HG02973 (cell line): ENCODE data around the gene NUMB.

Source experiments
- ATAC-seq: cut with Tn5 transposase; IDR thresholded peaks from one replicate; pipeline ENCODE4 v1.9.1; 2021; ENCODE audit warnings: moderate library complexity; ENCODE audit not compliant: unreplicated experiment

Gene NUMB

DNA sequence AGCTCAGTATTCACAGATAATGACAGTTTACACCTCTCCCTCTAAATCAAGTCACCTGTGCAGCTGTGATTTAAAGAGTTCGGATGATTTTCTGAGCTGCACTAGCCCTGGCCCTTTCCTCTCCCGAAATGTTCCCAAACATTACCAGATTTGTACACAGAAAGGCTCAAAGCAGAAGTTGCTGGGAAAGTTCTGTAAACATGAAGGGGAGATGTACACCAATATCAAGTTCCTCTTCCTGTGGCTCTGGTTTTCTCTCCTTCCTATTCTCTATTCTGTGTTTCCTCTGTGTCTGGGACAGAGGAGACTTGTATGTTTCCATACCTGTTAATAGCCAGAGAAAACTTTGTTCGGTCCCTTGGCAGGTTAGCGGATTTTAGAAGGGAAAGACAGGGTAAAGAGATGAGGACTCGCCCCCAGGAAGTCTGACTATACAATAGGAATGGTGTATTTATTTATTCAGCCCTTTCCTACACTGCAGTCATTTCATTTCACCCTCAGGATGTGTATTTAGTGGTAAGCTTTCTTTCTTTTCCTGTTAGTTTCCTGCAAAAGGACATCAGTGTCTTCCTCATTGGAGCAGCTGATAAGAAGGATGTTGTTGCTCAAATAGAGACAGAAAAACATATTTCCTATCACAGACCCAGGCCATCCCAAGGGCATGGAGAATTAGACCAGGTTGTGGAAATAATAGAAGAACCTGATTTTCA, 7.6 kb upstream of the NUMB start:
- no peak for ATAC-seq

DNA sequence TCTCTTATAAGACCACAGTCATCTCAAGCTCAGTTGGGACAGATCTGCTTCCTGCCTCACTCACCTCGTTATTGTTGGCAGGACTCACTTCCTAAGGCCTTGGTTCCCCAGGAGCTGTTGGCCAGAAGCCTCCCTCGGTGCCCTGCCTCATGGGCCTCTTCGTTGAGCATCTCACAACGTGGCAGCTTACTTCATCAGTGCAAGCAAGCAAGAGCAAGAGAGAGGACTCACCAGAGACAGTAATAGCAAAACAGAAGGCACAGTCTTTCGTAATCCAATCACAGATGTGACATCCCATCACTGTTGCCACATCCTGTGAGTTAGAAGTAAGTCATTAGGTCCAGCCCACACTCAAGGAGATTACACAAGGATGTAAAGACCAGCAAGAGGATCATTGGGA, 5.1 kb upstream of the NUMB start:
- no peak for ATAC-seq

GRCh38 chr14:73462815-73463214, 4.5 kb upstream of the NUMB start:
- ATAC-seq, result no peak

GRCh38 chr14:73462048-73462715, 3.8 kb upstream of the NUMB start:
- ATAC-seq, result no peak

GRCh38 chr14:73461478-73462047, 3.2 kb upstream of the NUMB start:
- no peak for ATAC-seq

GRCh38 chr14:73460691-73461127, 2.4 kb upstream of the NUMB start:
- ATAC-seq, result no peak

GRCh38 chr14:73459959-73460358, 1.6 kb upstream of the NUMB start:
- no peak for ATAC-seq

- ATAC-seq, result no peak
These were observed 493 bp downstream of the NUMB start for GRCh38 chr14:73457924-73458182.

DNA sequence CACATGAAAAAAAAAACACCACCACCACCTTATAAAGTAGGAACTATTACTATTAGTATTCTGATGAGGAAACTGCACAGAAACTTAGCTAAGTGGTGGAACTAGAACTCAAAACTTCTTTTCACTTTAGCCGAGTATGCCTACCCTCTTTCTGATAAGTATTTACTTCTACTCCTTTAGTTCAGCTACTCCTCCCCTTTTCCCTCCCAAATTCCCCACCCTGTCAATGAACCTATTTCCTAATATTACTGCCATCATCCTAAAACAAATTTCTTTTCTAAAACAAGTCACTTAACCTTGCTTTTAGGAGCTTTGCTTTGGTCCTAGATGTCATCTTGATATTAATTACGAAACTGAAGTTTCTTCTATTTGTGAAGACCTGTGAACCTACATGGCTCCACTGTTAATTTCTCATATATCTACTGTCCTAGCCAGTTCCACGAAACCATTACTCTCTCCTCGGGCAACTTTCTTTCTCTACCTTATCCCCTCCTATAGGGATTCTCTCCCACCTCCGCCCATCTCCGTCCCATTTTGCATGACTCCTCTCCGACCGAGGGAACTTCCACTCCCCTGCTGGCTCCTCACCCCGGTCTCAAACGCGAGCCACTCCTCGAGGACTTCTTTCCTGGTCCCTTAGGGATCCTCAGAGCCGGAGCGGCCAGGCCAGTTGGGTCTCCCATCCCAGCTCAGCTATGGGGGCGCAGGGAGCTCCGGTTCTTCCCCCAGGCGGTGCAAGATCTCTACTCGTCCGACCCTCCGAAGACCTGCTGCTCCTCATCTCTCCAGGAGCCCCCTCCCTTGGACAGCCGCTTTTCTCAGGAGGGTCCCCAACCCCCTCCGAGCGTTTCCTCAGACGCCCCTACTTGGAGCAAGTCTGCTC, 1.1 kb downstream of the NUMB start:
- ATAC-seq, result no peak

DNA sequence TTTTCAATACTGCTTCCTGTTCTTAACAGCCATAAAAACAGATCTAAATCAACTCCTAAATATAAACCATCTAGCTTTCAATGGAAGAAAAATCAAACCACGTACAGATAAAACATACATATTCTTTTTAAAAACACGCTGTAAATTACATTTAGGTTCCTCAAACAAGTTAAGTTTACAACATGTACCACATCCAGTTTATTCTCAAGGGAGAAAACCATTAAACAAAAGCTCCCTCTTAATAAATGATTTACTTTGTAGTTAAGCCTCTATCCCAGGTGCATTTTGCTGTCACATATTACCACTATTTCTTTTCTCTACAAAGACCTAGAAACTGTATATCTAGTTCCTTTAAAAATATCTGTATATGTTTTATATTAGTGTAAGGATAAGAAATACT, 3.1 kb downstream of the NUMB start:
- no peak for ATAC-seq

DNA sequence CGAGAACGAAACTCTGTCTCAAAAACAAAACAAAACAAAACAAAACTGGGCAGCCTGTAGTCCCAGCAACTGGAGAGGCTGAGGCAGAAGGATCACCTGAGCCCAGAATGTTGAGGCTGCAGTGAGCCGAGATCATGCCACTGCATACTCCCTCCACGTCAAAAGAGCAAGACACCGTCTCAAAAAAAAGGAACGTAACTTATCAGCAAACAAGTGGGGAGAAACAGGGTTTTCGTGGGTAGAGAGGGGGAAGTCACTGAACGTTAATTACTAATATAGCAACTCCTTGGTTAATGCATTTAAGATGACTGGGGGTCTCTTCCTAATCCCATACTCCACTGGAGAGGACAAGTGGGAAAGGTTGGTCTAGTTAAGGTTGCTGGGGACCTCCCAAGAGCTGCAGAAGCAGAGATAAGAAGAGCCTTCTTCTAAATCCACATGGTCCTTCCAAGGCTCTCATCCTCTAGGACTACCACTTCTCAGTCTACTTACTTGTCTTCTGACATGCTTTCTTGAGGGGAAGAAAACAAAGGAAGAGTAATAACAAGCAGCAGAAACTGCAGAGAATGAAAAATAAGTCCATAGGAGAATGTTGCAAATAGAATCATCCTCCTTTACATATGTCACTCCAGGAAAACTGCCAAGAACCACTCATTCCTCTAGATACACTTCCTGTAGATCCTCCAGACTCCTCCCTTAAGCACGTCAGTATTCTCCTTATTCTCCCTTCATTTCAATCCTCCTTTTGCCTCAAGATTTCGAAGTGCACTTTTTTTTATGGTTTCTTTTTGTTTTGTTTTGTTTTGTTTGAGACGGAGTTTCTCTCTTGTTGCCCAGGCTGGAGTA, 5.8 kb downstream of the NUMB start:
- no peak for ATAC-seq

DNA sequence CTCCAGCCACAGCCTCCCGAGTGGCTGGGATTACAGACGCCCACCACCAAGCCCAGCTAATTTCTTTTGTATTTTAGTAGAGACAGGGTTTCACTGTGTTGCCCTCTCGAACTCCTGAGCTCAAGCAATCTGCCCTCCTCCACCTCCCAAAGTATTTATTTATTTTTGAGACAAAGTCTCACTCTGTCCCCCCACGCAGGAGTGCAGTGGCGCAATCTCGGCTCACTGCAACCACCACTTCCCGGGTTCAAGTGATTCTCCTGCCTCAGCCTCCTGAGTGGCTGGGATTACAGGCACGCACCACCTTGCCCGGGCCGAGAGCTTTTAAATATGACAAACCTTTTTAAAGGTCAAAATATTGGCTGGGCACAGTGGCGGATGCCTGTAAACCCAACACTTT, 14.6 kb downstream of the NUMB start:
- no peak for ATAC-seq

DNA sequence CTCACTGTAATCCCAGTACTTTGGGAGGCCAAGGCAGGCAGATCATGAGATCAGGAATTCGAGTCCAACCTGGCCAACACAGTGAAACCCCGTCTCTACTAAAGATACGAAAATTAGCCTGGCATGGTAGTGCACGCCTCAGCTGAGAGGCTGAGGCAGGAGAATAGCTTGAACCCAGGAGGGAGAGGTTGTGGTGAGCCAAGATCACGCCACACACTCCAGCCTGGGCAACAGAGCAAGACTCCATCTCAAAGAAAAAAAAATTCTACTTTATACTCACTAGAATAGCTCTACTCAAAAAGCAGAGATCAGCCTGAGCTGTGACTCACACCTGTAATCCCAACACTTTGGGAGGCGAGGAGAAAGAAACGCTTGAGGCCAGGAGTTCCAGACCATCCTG, 17.1 kb downstream of the NUMB start:
- no peak for ATAC-seq

- ATAC-seq, result no peak
These were observed 19.4 kb downstream of the NUMB start for GRCh38 chr14:73438993-73439392.

GRCh38 chr14:73437206-73437605, 21.1 kb downstream of the NUMB start:
- no peak for ATAC-seq

- no peak for ATAC-seq
These were observed 26.2 kb downstream of the NUMB start for GRCh38 chr14:73432124-73432523.

- no peak for ATAC-seq
These were observed 30.0 kb downstream of the NUMB start for GRCh38 chr14:73428353-73428824.

GRCh38 chr14:73427516-73428264, 30.7 kb downstream of the NUMB start:
- no peak for ATAC-seq

GRCh38 chr14:73426877-73427276, 31.5 kb downstream of the NUMB start:
- ATAC-seq, result no peak

DNA sequence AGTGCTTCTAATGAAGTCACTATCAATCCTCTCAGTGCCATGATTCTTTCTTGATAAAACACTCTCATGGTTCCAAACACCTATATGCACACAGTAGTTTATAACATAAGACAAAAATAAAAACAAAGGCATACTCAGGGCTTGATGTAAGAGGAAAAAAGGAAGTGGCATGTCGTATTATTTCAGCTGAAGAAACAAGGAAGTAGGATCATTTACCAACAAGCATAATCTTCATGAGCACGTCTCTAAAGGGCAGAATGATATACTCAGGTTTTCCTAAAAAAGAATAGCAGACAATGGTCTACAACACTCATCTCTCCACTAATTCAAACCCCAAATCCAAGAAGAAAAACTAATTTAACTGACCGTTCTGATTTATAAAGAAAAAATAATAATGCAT, 33.9 kb downstream of the NUMB start:
- no peak for ATAC-seq
